ENCODE data around the gene INSC. TPM values are rescaled to one million over a fixed set of nuclear protein-coding genes. Genes with fewer than 3 reads are reported as not detected.

INSC gene
- total RNA-seq, 1 experiment from 2014 or later, result not detected

- Histone ChIP-seq H3K79me2 (ENCODE audit: low read depth) (no peaks in the 10 kb centered on the region), H3K27ac (no peak overlapping the region), H3F3A (ENCODE audit: insufficient read depth, low read depth) (no peaks in the 10 kb centered on the region; the same call in 1 of the 2 replicates), H3K4me2 (no peak overlapping the region), H3K27me3 (ENCODE audit: insufficient read depth, low read depth) (no peaks in the 10 kb centered on the region), H3K4me3 (no peak overlapping the region), H3K4me1 (replicated peaks; ENCODE audit: insufficient read depth) (peaks cover 20% of the 10 kb centered on the region), H3K9me3 (ENCODE audit: insufficient read depth, low read depth) (no peaks in the 10 kb centered on the region), H3K9me2 (ENCODE audit: insufficient read depth) (no peaks in the 10 kb centered on the region), H3K36me3 (ENCODE audit: low read depth) (no peaks in the 10 kb centered on the region), H2AFZ (no peak overlapping the region), H4K20me1 (ENCODE audit: insufficient read depth) (no peaks in the 10 kb centered on the region)
- DNase-seq, result no peak
- BruUV-seq (replicated peaks), result no TSS peak
- intact Hi-C loops (cut with micrococcal nuclease; ENCODE audit: unreplicated experiment), result no loop called here
- ChIA-PET POLR2A (ENCODE audit: unreplicated experiment) (no interaction called here), CTCF (no interaction called here)
- TF ChIP-seq EZH2 (IDR thresholded peaks at IDR 0.05; ENCODE audit: low read depth), result no peak
- no peak for TF ChIP-seq CTCF (conservative IDR thresholded peaks at IDR 0.05)
Measured at GRCh38 chr11:15111215-15111614, 3.5 kb upstream of the INSC start.

- H2AFZ ChIP-seq, result no peak overlapping the region
- POLR2A ChIA-PET (ENCODE audit: unreplicated experiment), result no interaction called here
- H3K79me2 ChIP-seq (ENCODE audit: low read depth), result no peaks in the 10 kb centered on the region
- peaks cover 11% of the 10 kb centered on the region; the same call in 1 of the 2 replicates for H3K4me1 ChIP-seq (replicated peaks; ENCODE audit: insufficient read depth)
- H3K27ac ChIP-seq, result no peak overlapping the region
- H3F3A ChIP-seq (ENCODE audit: insufficient read depth, low read depth), result no peaks in the 10 kb centered on the region
- no peak overlapping the region for H3K4me3 ChIP-seq
- no peaks in the 10 kb centered on the region for H3K27me3 ChIP-seq (ENCODE audit: insufficient read depth, low read depth)
- CTCF ChIA-PET, result no interaction called here
- H3K9me3 ChIP-seq (ENCODE audit: insufficient read depth, low read depth), result no peaks in the 10 kb centered on the region
- H3K9me2 ChIP-seq (ENCODE audit: insufficient read depth), result no peaks in the 10 kb centered on the region
- BruUV-seq (replicated peaks), result no TSS peak
- intact Hi-C loops (cut with micrococcal nuclease; ENCODE audit: unreplicated experiment), result no loop called here
- TF ChIP-seq EZH2 (IDR thresholded peaks at IDR 0.05; ENCODE audit: low read depth), result no peak
- TF ChIP-seq CTCF (conservative IDR thresholded peaks at IDR 0.05), result no peak
- DNase-seq, result no peak
- H4K20me1 ChIP-seq (ENCODE audit: insufficient read depth), result no peaks in the 10 kb centered on the region
- no peaks in the 10 kb centered on the region for H3K36me3 ChIP-seq (ENCODE audit: low read depth)
- no peak overlapping the region for H3K4me2 ChIP-seq
Measured at GRCh38 chr11:15112131-15112541, 2.6 kb upstream of the INSC start.

GRCh38 chr11:15113381-15113780 lies 1.3 kb upstream of the INSC start:
- Histone ChIP-seq H3K79me2 (ENCODE audit: low read depth) (no peaks in the 10 kb centered on the region), H3K27ac (no peak overlapping the region), H3K4me2 (no peak overlapping the region), H3K4me3 (no peak overlapping the region), H4K20me1 (ENCODE audit: insufficient read depth) (no peaks in the 10 kb centered on the region), H3K9me3 (ENCODE audit: insufficient read depth, low read depth) (no peaks in the 10 kb centered on the region), H3K9me2 (ENCODE audit: insufficient read depth) (no peaks in the 10 kb centered on the region), H3K27me3 (ENCODE audit: insufficient read depth, low read depth) (no peaks in the 10 kb centered on the region), H3K4me1 (replicated peaks; ENCODE audit: insufficient read depth) (no peaks in the 10 kb centered on the region), H3K36me3 (ENCODE audit: low read depth) (no peaks in the 10 kb centered on the region), H2AFZ (no peak overlapping the region), H3F3A (ENCODE audit: insufficient read depth, low read depth) (no peaks in the 10 kb centered on the region)
- no peak for DNase-seq
- TF ChIP-seq CTCF (conservative IDR thresholded peaks at IDR 0.05) (no peak), EZH2 (IDR thresholded peaks at IDR 0.05; ENCODE audit: low read depth) (no peak)
- intact Hi-C loops (cut with micrococcal nuclease; ENCODE audit: unreplicated experiment), result no loop called here
- ChIA-PET POLR2A (ENCODE audit: unreplicated experiment) (no interaction called here), CTCF (no interaction called here)
- BruUV-seq (replicated peaks), result no TSS peak
